Effector CD8-positive, alpha-beta T cell (primary cell): ENCODE measurements around the gene MEN1.

Experiments used
- DNase-seq: peaks from one replicate; lab custom pipeline; 2025; lab: John Stamatoyannopoulos, UW

Gene MEN1

DNA sequence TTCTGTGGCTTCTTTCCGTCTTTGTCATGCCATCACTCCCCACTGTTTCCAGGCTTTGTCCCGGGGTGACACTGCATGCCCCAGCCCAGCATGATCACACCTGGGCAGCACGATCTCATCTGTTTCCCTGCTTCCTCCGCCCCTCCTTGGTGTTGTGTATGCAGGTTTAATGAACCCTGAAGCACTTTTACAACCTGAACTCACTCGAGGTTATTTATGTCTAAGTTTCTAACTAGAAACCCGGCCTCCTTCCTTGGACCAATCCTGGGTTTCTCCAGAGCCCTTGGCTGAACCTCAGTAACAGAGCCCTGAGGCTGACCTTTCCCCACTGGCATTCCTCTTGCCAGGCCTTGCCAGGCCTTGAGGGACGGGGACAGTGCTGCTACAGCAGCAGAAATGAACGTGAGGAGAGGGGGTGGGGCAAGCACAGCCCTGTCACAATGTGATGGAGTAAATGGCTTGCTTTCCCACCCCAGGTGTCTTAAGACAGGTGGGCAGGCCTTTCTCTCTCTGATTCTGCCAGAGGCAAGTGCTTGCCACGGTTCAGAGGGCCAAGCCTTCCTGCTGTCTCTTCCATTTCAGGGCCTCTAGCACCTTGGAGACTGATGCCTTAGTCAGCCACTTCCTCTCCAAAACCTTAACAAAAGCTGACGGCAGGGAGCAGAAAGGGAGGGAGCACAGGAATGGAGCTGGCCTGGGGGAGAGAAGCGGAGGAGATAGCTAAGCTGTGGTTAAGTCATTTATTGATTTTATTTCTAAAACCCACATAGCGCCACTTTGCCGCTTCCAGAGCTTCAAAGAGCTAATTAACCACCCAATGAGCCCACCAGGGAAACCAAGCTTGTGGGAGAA is 47.5 kb downstream of the MEN1 start:
- no peak for DNase-seq

- DNase-seq: no peak
These were observed 48.1 kb downstream of the MEN1 start for GRCh38 chr11:64762277-64762673.

DNA sequence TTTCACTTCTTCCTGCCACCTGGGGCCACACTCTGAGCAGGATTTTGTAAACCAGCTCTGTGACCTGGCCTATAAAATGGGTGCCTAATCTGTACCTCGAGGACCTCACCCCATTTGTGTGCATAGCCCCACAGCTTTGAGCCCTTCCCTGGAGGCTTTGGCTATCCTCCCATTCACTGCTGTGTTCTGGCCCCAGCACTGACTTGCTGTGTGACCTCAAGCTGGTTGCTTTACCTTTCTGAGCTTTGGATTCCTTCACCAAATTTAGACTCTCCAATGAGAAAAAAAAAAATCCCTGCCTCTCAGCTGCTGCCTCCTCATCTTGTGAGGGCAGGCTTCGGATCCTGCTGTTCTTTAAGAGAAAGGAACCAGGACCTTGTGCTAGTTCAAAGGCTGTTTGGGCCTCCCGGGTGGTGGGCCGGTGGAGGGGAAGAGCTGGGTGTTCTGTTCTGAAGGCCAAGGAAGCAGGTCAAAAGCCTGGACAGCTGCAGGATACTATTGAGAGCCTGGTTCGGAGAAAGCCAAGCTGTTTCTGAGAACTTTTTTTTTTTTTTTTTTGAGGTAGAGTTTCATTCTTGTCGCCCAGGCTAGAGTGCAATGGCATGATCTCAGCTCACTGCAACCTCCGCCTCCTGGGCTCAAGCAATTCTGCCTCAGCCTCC is 49.5 kb downstream of the MEN1 start:
- no peak for DNase-seq

GRCh38 chr11:64759722-64760719 is 50.3 kb downstream of the MEN1 start, which contains the start of gene PYGM:
Gene PYGM, minus strand, starts transcription at chr11:64759974. Its CDS starts 76 bp downstream, at chr11:64759898.
- no peak for DNase-seq

DNA sequence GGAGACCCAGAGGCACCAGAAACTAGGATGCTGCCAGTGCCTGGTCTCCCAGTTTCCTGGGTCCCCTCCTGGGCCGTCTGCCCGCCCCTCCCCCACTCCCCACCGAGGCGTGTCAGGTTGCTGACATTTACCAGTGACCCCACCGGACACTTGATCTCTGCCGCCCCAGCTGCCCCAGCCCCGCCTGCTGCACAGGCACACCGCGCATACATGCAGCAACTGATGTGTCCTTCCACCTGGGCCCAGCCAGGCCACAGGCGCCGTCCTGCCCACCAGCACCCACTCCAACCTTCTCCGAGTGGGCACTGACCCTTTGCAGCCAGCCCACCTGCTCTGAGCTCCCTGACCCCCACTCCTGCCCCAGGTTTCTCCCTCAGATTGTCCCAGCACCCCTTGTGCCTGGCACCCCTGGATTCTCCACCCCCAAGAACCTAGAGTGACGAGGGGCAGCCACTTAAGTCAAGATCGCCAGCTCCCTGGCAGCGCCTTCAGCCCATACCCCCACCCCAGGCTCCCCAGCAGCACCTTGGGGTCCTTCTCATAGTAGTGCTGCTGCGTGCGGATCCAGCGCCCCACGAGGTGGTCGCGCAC is 51.1 kb downstream of the MEN1 start:
- no peak for DNase-seq

GRCh38 chr11:64758330-64759079 is 51.8 kb downstream of the MEN1 start:
- no peak for DNase-seq

DNA sequence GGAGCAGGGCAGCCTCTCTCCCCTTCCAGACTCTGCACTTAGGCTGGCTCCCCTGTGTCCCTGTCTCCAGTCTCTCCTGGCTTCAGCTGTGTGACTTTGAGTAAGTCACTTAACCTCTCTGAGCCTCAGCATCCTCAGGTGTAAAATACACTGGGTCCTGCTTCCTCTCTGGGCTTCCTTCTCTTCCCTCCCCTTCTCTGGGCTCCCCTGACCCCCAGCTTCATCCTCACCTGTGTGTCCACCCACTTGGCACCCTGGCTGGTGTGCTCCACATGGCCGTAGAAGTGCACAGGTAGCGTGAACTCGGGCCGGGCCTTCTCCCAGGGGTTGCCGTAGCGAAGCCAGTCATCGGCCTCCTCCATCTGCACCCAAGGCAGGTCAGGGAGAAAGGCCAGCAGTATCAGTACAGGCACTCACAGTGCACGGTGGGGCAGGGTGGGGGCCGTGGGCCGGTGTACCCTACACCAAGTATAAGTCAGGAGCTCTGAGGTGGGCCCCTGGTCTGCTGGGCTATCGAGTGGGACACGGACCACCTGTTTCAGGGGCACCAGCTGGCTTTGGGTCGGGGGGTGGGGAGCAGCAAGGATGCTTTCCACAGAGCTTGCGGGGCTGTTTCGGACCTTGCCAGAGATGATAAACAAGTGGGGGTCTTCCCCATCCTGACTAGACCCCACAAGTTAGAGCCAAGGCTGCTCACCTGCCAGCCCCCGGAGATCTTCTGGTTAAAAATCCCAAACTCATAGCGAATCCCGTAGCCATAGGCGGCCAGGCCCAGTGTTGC is 52.6 kb downstream of the MEN1 start:
- DNase-seq: no peak

GRCh38 chr11:64755681-64756361 is 54.5 kb downstream of the MEN1 start:
- DNase-seq: no peak

DNA sequence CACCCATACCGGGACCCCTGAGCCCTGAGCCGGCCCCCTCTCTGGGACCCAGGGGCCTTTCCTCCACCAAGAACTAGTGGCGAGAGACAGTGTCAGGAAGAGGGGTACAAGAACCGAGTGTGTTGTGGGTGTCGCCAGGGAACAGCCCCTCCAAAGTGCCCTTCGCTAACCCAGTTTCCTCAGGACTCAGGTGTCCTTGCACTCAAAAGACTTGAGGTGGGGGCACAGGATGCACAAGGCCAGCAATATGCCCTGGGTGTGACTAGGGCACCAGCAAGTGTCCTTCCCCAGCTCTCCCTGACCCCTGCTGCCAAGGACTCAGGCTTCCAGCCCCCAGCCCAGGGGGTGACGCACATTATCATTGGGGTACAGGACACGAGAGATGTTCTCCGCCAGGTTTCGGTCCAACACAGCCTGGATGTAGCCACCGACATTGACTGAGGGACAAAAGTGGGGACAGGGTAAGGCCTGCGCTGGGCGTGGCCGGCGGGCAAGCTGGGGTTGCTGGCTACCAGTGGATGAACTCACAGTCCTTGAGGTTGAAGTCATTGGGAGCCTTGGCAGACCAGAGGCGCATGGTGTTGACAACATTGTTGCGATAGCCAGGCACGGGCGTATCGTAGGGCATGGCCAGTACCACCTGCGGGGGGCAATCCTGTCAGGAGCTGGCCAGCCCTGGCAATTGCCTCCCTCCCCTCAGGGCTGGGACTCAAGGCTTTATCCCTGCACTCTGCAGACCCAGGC is 55.3 kb downstream of the MEN1 start:
- no peak for DNase-seq

- no peak for DNase-seq
These were observed 56.0 kb downstream of the MEN1 start for GRCh38 chr11:64754124-64754918.
